H1 (cell line): ENCODE data around the gene RNF43. TPM values are rescaled to one million over a fixed set of nuclear protein-coding genes. Genes with fewer than 3 reads are reported as not detected.

Experiments used
- CTCF ChIA-PET: fragments of 300-600 bp; sonication (Branson Sonifier 250); formaldehyde crosslinking; loops from one replicate; lab custom pipeline; 2021; ENCODE audit not compliant: partially characterized antibody; lab: Charles Lee
- POLR2A ChIA-PET: fragments of 300-600 bp; sonication (Branson Sonifier 250); formaldehyde crosslinking; loops from one replicate; lab custom pipeline; 2021; ENCODE audit warnings: inconsistent platforms; ENCODE audit not compliant: partially characterized antibody; lab: Charles Lee
- DNase-seq, 2 experiments: peaks; one replicate each; pipeline versions ENCODE4 v3.0.0 to v3.0.0-alpha.2; 2010 to 2022; ENCODE audit warnings: low spot score in 2 of 2, low read depth in 1 of 2, mixed read lengths in 1 of 2
- FAIRE-seq: peaks from 2 replicates; lab custom pipeline; 2011; peaks lifted over from hg19 to GRCh38; lab: Jason Lieb, UNC
- H2AFZ ChIP-seq: 2 replicates; pipeline ENCODE4 v1.8.1; 2012; ENCODE audit warnings: low read length, inconsistent platforms
- H2AK5ac ChIP-seq: 2 replicates; pipeline ENCODE4 v1.6.1; 2013; ENCODE audit warnings: low read depth, low read length
- H2BK120ac ChIP-seq: replicated peaks from 2 replicates; pipeline ENCODE3; 2013; ENCODE audit warnings: low read depth, low read length, inconsistent platforms
- H2BK12ac ChIP-seq: 2 replicates; pipeline ENCODE4 v1.6.1; 2013; ENCODE audit warnings: low read depth, low read length
- H2BK15ac ChIP-seq: 2 replicates; pipeline ENCODE4 v1.6.1; 2013; ENCODE audit warnings: low read length
- H2BK20ac ChIP-seq: 2 replicates; pipeline ENCODE4 v1.6.1; 2013; ENCODE audit warnings: low read length
- H2BK5ac ChIP-seq: 2 replicates; pipeline ENCODE4 v1.6.1; 2013; ENCODE audit warnings: low read depth, low read length
- H3K14ac ChIP-seq: 2 replicates; pipeline ENCODE4 v1.6.1; 2013; ENCODE audit warnings: inconsistent platforms; ENCODE audit not compliant: insufficient read length
- H3K18ac ChIP-seq: 2 replicates; pipeline ENCODE4 v1.6.1; 2013; ENCODE audit warnings: low read length; ENCODE audit errors: extremely low read depth
- H3K23ac ChIP-seq: 2 replicates; pipeline ENCODE4 v1.6.1; 2013; ENCODE audit warnings: inconsistent platforms; ENCODE audit not compliant: insufficient read length
- H3K23me2 ChIP-seq: 2 replicates; pipeline ENCODE4 v1.6.1; 2013; ENCODE audit warnings: low read depth, low read length
- H3K27ac ChIP-seq: 2 replicates; pipeline ENCODE4 v1.6.1; 2011; ENCODE audit warnings: low read depth, low read length, inconsistent platforms
- H3K27me3 ChIP-seq, 4 experiments: replicated peaks in 1 of 4; 1 replicate in 1 of 4; 2 replicates in 3 of 4; pipeline versions ENCODE4 v1.6.1 to v1.8.1; 2011 to 2013; ENCODE audit warnings: low read length in 3 of 4, mild to moderate bottlenecking in 3 of 4, inconsistent platforms in 2 of 4, mixed read lengths in 2 of 4, moderate library complexity in 1 of 4; ENCODE audit not compliant: control insufficient read depth in 3 of 4, insufficient read depth in 3 of 4; ENCODE audit errors: extremely low read depth in 1 of 4
- H3K36me3 ChIP-seq, 4 experiments: 2 replicates each; pipeline versions ENCODE4 v1.6.1 to v1.8.1; 2011 to 2013; ENCODE audit warnings: mild to moderate bottlenecking in 4 of 4, low read length in 3 of 4, moderate library complexity in 2 of 4, control low read depth in 1 of 4, inconsistent platforms in 1 of 4; ENCODE audit not compliant: insufficient read depth in 4 of 4, control insufficient read depth in 2 of 4
- H3K4ac ChIP-seq: replicated peaks from 2 replicates; pipeline ENCODE3; 2013; ENCODE audit warnings: low read length, low read depth, mixed read lengths, inconsistent platforms; ENCODE audit not compliant: insufficient read length
- H3K4me1 ChIP-seq, 4 experiments: replicated peaks in 1 of 4; 1 replicate in 1 of 4; 2 replicates in 3 of 4; pipeline versions ENCODE4 v1.6.1 to v1.8.1; 2011 to 2013; ENCODE audit warnings: low read length in 3 of 4, inconsistent platforms in 2 of 4, mixed read lengths in 1 of 4; ENCODE audit not compliant: insufficient read depth in 4 of 4, control insufficient read depth in 3 of 4
- H3K4me2 ChIP-seq, 2 experiments: 2 replicates each; pipeline versions ENCODE4 v1.6.1 to v1.8.1; 2011 to 2013; ENCODE audit warnings: low read depth in 2 of 2, low read length in 2 of 2, control low read depth in 1 of 2, inconsistent platforms in 1 of 2, mild to moderate bottlenecking in 1 of 2; ENCODE audit not compliant: insufficient read depth in 1 of 2
- H3K4me3 ChIP-seq, 4 experiments: fragments of 200-600, 300-600 bp in 1 of 4; sonication (generic), shearing (Covaris generic), sonication (Bioruptor Twin) in 1 of 4; 2 replicates each; pipeline versions ENCODE4 v1.5.1 to v1.8.1; 2011 to 2016; ENCODE audit warnings: low read length in 4 of 4, low read depth in 3 of 4, control low read depth in 2 of 4, inconsistent platforms in 2 of 4, mild to moderate bottlenecking in 2 of 4, mixed read lengths in 1 of 4, moderate library complexity in 1 of 4; ENCODE audit not compliant: insufficient read depth in 2 of 4; ENCODE audit errors: extremely low read depth in 1 of 4
- H3K56ac ChIP-seq: replicated peaks from 2 replicates; pipeline ENCODE3; 2013; ENCODE audit warnings: low read depth, mild to moderate bottlenecking, mixed read lengths, low read length, inconsistent platforms; ENCODE audit not compliant: insufficient read length
- H3K79me1 ChIP-seq: 2 replicates; pipeline ENCODE4 v1.6.1; 2013; ENCODE audit warnings: low read depth, low read length, control low read depth
- H3K79me2 ChIP-seq, 2 experiments: 2 replicates each; pipeline versions ENCODE4 v1.6.1 to v1.8.1; 2012 to 2013; ENCODE audit warnings: low read length in 2 of 2, mild to moderate bottlenecking in 2 of 2, inconsistent platforms in 1 of 2; ENCODE audit not compliant: insufficient read depth in 2 of 2, control insufficient read depth in 1 of 2
- H3K9ac ChIP-seq, 4 experiments: replicated peaks in 1 of 4; 1 replicate in 1 of 4; 2 replicates in 3 of 4; pipeline versions ENCODE4 v1.6.1 to v1.8.1; 2011 to 2013; ENCODE audit warnings: low read depth in 3 of 4, low read length in 3 of 4, control low read depth in 2 of 4, mild to moderate bottlenecking in 2 of 4, moderate library complexity in 2 of 4, inconsistent platforms in 1 of 4; ENCODE audit errors: extremely low read depth in 1 of 4
- H3K9me3 ChIP-seq, 2 experiments: 2 replicates each; pipeline versions ENCODE4 v1.6.1 to v1.8.1; 2012 to 2013; ENCODE audit warnings: mild to moderate bottlenecking in 2 of 2, moderate library complexity in 2 of 2, control low read depth in 1 of 2, inconsistent platforms in 1 of 2, low read depth in 1 of 2, low read length in 1 of 2, mixed read lengths in 1 of 2; ENCODE audit not compliant: insufficient read depth in 2 of 2
- H4K20me1 ChIP-seq, 2 experiments: replicated peaks in 1 of 2; 2 replicates each; pipeline versions ENCODE3 to v1.8.1; 2011 to 2013; ENCODE audit warnings: inconsistent platforms in 2 of 2, low read length in 2 of 2, mild to moderate bottlenecking in 1 of 2; ENCODE audit not compliant: insufficient read depth in 2 of 2, control insufficient read depth in 1 of 2
- H4K5ac ChIP-seq: 2 replicates; pipeline ENCODE4 v1.6.1; 2013; ENCODE audit warnings: low read length, low read depth, mixed read lengths, inconsistent platforms; ENCODE audit not compliant: insufficient read length
- H4K8ac ChIP-seq: 2 replicates; pipeline ENCODE4 v1.8.0; 2013; ENCODE audit warnings: mild to moderate bottlenecking, moderate library complexity, low read length, inconsistent platforms; ENCODE audit not compliant: insufficient read depth; ENCODE audit errors: extremely low read depth
- H4K91ac ChIP-seq: replicated peaks from 2 replicates; pipeline ENCODE3; 2013; ENCODE audit warnings: low read length, mixed read lengths, inconsistent platforms; ENCODE audit not compliant: insufficient read length
- CBX5 ChIP-seq: fragments of 300-800, 300-1000 bp; sonication (generic); IDR thresholded peaks from 2 replicates; pipeline ENCODE4 v1.7.1; 2016; ENCODE audit warnings: antibody characterized with exemption, low read length, low read depth
- POU5F1 ChIP-seq: IDR thresholded peaks from 2 replicates; pipeline ENCODE4 v1.6.1; 2011; ENCODE audit warnings: low read depth, mild to moderate bottlenecking, low read length, moderate library complexity
- TBP ChIP-seq: IDR thresholded peaks from 2 replicates; pipeline ENCODE4 v1.6.1; 2011; ENCODE audit warnings: low read depth, low read length, improper control_type of control experiment
- WGBS, 2 experiments: shearing (Covaris generic) in 1 of 2; methylation state at CpG; one replicate each; pipeline versions ENCODE4 v1.1.6 to v1.1.7; 2013 to 2015; ENCODE audit warnings: low lambda C conversion rate in 2 of 2, mixed read lengths in 2 of 2, inconsistent platforms in 1 of 2, low coverage in 1 of 2, missing lambda C conversion rate in 1 of 2; ENCODE audit not compliant: insufficient replicate concordance in 2 of 2, insufficient coverage in 1 of 2, insufficient read length in 1 of 2; ENCODE audit errors: extremely low coverage in 1 of 2, missing lambda C conversion rate in 1 of 2; 5-methylcytosine and 5-hydroxymethylcytosine counted together
- polyA plus RNA-seq, 7 experiments: library from polyadenylated mRNA; depleted of rRNA in 3 of 7; stranded (reverse) in 5 of 7; unstranded in 2 of 7; fragments of >200 nt in 5 of 7; fragments of 200-250 nt in 2 of 7; gene quantifications; 1 replicate in 5 of 7; 2 replicates in 1 of 7; 4 replicates in 1 of 7; pipeline versions ENCODE4 v1.2.1 to v1.2.3, GENCODE V29; 2011 to 2013; ENCODE audit warnings: missing spikeins in 2 of 7, mixed read lengths in 2 of 7
- total RNA-seq: library from RNA; stranded (reverse); fragmentation: NEBNext Ultra II Directional; extraction: Animal tissue kit (Norgen Biotek cat#: 25700); gene quantifications from 2 replicates; pipeline ENCODE4 v1.2.1, GENCODE V29; 2021

Gene RNF43
- total and polyA plus RNA-seq, 2 of the 8 experiments (the other 6 are each of a cell fraction or from before 2014, with no cell fraction given), result 0.89 to 1.5 TPM

DNA sequence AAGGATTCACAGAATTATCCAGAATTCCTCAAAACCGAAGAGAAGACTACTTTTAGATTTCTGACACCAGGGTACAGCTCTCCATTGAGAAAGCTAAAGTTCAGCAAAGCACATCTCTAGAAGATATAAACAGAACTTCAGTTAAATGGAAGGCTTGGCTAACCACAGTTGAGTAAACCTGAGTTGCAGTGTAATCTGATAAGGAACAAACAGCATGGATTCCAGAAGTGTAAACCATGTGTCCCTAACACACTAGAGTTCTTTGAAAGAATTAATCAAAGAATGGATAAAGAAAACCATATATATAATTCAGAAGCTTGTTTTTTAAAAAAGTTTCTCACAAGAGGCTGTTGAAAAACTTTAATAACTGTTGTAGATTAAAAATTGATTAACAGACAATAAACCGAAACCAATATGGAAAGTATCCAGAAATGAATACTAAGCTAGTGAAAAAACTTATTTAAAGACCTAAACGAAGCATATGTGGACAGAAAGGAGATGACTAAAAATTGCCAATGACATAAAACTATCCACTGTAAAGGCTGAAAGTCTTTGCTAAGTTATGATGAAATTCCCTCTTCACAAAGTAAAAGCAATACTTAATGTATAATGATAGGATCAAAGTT lies 4.3 kb downstream of the RNF43 start:
- no peak overlapping the region for H2BK12ac ChIP-seq
- H4K8ac ChIP-seq, result no peak overlapping the region
- no peak overlapping the region for H3K14ac ChIP-seq
- no peak for FAIRE-seq
- H2AFZ ChIP-seq, result no peak overlapping the region
- no peak overlapping the region for H3K4ac ChIP-seq
- TF ChIP-seq POU5F1, result no peak
- no peak for TF ChIP-seq CBX5
- no peak for TF ChIP-seq TBP
- TF ChIP-seq, all 59 proteins: peak for 0
- no peak overlapping the region for H3K4me2 ChIP-seq
- ChIA-PET POLR2A (no interaction called here), CTCF (interaction anchor here (0.7 to 1.8 kb wide), 7 partner anchors 8 to 95 kb away, joined by 3 to 7 read pairs (median 4); partner anchors contain the start of gene SUPT4H1)
- H4K91ac ChIP-seq, result no peak overlapping the region
- 87% methylated on average over 3 of the region's 3 CpGs; no CpG with 5 or more reads in 1 of the 2 experiments for WGBS, 2 experiments
- H3K27ac ChIP-seq, result no peak overlapping the region
- H2BK120ac ChIP-seq, result no peak overlapping the region
- H3K56ac ChIP-seq, result no peak overlapping the region
- no peaks in the 10 kb centered on the region for H3K79me1 ChIP-seq
- no peaks in the 10 kb centered on the region; a peak in 1 of 7 replicates for H3K27me3 ChIP-seq
- H3K23ac ChIP-seq, result no peak overlapping the region
- no peak overlapping the region for H4K5ac ChIP-seq
- H3K36me3 ChIP-seq, result no peaks in the 10 kb centered on the region
- H3K18ac ChIP-seq, result no peak overlapping the region
- H2BK5ac ChIP-seq, result no peak overlapping the region
- H3K23me2 ChIP-seq, result no peaks in the 10 kb centered on the region; the same call in 1 of the 2 replicates
- H2AK5ac ChIP-seq, result no peak overlapping the region
- no peaks in the 10 kb centered on the region for H4K20me1 ChIP-seq
- no peak overlapping the region for H2BK15ac ChIP-seq
- no peaks in the 10 kb centered on the region for H3K79me2 ChIP-seq
- no peaks in the 10 kb centered on the region for H3K9me3 ChIP-seq
- no peaks in the 10 kb centered on the region; a peak in 1 of 7 replicates for H3K4me1 ChIP-seq
- DNase-seq, result no peak
- no peak overlapping the region for H3K4me3 ChIP-seq
- H2BK20ac ChIP-seq, result no peak overlapping the region
- H3K9ac ChIP-seq, result no peak overlapping the region
